Duodenal mucosa (tissue), 2 donors: ENCODE measurements around the gene CCL3.
"Not testable (repeated sequence)": the region's sequence is repeated elsewhere in the genome, so short reads cannot be mapped to it uniquely, and the experiment has no call there.

Source experiments
- H3K27ac ChIP-seq: one replicate; pipeline ENCODE4 v1.7.0; 2013; ENCODE audit warnings: low read depth, low read length
- H3K27me3 ChIP-seq, 2 donors: one replicate each; pipeline ENCODE4 v1.7.0; 2013; ENCODE audit warnings: low read length in 2 of 2, control low read depth in 1 of 2; ENCODE audit not compliant: insufficient read depth in 2 of 2, control insufficient read depth in 1 of 2
- H3K36me3 ChIP-seq, 2 donors: one replicate each; pipeline ENCODE4 v1.7.0; 2013; ENCODE audit warnings: low read length in 2 of 2, control low read depth in 1 of 2; ENCODE audit not compliant: insufficient read depth in 2 of 2, control insufficient read depth in 1 of 2
- H3K4me1 ChIP-seq, 2 donors: one replicate each; pipeline ENCODE4 v1.7.0; 2013; ENCODE audit warnings: low read length in 2 of 2, control low read depth in 1 of 2; ENCODE audit not compliant: insufficient read depth in 2 of 2, control insufficient read depth in 1 of 2
- H3K4me3 ChIP-seq, 2 donors: one replicate each; pipeline ENCODE4 v1.7.0; 2013; ENCODE audit warnings: low read length in 2 of 2, low read depth in 1 of 2
- H3K9ac ChIP-seq, 2 donors: one replicate each; pipeline ENCODE4 v1.7.0; 2013; ENCODE audit warnings: low read length in 2 of 2, low read depth in 1 of 2
- H3K9me3 ChIP-seq, 2 donors: one replicate each; pipeline ENCODE4 v1.7.0; 2013; ENCODE audit warnings: low read length in 2 of 2, control low read depth in 1 of 2; ENCODE audit not compliant: control insufficient read depth in 1 of 2

The CCL3 gene

DNA sequence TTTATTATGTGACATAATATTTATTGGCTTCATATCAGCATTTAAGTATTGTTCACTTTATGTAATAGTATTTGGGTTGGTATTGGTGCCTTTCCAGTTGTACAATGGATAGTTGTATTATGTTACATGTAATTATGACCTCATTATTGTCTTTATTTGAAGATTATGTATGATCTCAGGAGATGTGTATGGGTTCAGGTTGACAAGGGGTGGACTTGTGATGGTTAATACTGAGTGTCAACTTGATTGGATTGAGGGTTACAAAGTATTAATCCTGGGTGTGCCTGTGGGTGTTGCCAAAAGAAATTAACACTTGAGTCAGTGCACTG lies 25.7 kb upstream of the CCL3 start:
- not testable (repeated sequence) for H3K4me3 ChIP-seq, H3K27ac ChIP-seq, H3K9ac ChIP-seq, H3K27me3 ChIP-seq, H3K9me3 ChIP-seq, H3K4me1 ChIP-seq, H3K36me3 ChIP-seq

DNA sequence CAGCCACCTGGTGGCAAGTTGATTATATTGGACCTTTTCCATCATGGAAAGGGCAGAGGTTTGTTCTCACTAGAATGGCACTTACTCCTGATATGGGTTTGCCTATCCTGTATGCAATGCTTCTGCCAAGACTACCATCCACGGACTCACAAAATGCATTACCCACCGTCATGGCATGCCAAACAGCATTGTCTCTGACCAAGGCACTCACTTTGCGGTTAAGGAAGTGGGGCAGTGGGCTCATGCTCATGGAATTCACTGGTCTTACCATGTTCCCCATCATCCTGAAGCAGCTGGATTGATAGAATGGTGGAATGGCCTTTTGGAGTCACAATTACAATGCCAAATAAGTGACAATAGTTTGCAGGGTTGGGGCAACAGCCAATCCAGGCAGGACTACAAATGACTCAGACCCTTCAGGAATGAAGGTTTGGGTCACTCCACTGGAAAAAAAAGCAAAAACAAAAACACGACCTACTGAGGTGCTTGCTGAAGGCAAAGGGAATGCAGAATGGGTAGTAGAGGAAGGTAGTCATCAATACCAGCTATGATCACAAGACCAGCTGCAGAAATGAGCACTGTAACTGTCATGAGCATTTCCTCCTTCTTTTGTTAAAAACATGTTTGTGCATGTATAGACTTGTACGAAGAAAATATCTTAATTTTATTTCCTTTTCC lies 25.2 kb upstream of the CCL3 start:
- not testable (repeated sequence) for H3K36me3 ChIP-seq, H3K27ac ChIP-seq, H3K4me3 ChIP-seq, H3K27me3 ChIP-seq, H3K9me3 ChIP-seq, H3K4me1 ChIP-seq, H3K9ac ChIP-seq

DNA sequence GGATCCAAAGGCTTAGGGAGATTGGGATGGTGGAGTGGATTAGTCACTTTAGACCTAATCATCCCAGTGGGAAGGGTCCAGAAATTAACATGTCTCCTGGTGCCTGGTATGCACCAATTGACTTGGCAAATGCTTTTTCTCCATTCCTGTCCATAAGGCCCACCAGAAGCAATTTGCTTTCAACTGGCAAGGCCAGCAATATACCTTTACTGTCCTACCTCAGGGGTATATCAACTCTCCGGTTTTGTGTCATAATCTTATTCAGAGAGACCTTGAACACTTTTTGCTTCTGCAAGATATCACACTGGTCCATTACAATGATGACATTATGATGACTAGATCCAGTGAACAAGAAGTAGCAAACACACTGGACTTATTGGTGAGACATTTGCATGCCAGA lies 23.2 kb upstream of the CCL3 start:
- H3K9me3 ChIP-seq, H3K27ac ChIP-seq, H3K4me1 ChIP-seq, H3K36me3 ChIP-seq, H3K4me3 ChIP-seq, H3K9ac ChIP-seq, H3K27me3 ChIP-seq: not testable (repeated sequence)

DNA sequence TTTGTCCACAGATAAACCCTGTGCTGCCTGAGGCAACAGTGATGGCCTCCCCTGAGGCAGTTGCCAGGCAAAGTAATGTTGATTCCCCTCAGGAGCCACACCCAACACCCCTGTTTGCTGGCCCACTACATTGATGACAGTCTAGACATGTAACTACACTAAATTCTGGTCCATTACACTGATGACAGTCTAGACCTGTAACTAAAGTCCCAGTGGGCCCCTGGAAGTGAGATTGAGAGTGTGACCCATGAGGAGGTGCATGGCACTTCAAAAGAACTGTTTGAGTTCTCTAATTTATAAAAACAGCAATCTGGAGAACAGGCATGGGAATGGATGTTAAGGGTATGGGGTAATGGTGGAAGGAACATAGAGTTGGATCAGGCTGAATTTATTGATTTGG lies 22.6 kb upstream of the CCL3 start:
- H3K9me3 ChIP-seq = peaks cover 0 to 2% of the 10 kb centered on the region in 2 donors
- H3K36me3 ChIP-seq = no peaks in the 10 kb centered on the region
- no peak overlapping the region for H3K4me3 ChIP-seq
- H3K27me3 ChIP-seq = no peaks in the 10 kb centered on the region
- no peak overlapping the region for H3K9ac ChIP-seq
- H3K4me1 ChIP-seq = no peaks in the 10 kb centered on the region
- H3K27ac ChIP-seq = no peak overlapping the region

DNA sequence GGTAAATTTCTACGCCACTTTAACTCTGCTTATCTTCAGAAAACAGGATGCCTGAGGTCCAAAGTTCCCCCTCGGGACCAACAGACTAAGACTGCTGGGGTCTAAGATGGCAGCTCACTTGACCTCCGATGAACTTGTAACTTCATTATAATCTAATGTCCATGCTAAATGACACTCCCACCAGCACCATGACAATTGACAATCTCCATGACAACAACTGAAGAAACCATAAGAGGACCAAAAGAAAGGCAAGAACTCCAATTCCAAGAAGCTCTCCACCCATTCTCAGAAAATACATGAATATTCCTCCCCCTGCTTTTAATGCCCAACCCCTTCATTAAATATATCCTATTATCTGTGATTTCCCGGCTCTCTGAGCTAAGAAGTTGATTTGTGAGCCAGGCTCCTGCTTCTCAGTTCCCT lies 21.1 kb upstream of the CCL3 start:
- Histone ChIP-seq H3K4me1 (no peaks in the 10 kb centered on the region), H3K4me3 (no peak overlapping the region), H3K9ac (no peak overlapping the region)

DNA sequence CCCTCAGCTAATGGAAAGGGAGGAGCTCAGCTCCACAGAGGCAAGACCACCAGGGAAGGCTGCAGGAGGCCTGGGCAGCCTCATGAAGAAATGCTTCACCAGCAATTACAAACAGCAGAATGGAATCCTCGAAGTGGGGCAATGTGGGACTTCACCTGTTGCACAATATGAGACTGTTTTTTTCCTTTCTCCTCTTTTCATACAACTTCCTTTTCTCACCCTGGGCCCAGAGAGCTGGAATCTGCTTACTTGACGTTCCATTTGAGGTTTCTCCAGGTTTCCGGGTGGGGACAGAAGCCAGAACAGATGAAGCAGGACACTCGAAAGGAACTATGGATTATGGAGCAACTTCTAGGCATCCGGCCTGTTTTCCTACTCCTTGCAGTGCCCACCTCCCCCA lies 18.3 kb upstream of the CCL3 start:
- not testable (repeated sequence) for H3K9ac ChIP-seq, H3K36me3 ChIP-seq, H3K27ac ChIP-seq

More for the DNA sequence above, 21.1 kb upstream of the CCL3 start:
- H3K27me3 ChIP-seq = no peaks in the 10 kb centered on the region
- H3K36me3 ChIP-seq = no peaks in the 10 kb centered on the region
- peaks cover 0 to 2% of the 10 kb centered on the region in 2 donors for H3K9me3 ChIP-seq
- H3K27ac ChIP-seq = no peak overlapping the region

DNA sequence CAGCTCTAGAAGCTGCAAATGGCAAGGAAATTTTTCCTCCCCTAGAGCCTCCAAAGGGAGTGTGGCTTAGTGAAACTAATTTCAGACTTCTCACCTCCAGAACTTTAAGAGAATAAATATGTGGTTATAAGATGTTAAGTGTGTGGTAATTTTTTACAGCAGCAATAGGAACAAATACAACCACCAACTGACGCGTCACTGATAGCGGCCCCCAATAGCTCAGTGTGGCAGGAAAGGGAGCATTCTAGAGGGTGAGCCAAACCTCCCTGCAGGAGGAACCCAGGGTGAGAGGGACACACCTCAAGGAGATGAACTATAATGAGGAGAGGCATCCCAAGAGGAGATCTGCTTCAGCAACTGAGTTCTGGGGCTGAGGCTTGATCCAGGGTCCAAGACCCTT lies 17.7 kb upstream of the CCL3 start:
- H3K9me3 ChIP-seq = peaks cover 0 to 2% of the 10 kb centered on the region in 2 donors
- H3K9ac ChIP-seq = no peak overlapping the region
- H3K27ac ChIP-seq = no peak overlapping the region
- no peaks in the 10 kb centered on the region for H3K36me3 ChIP-seq
- no peak overlapping the region for H3K4me3 ChIP-seq
- H3K4me1 ChIP-seq = peaks cover 0 to 4% of the 10 kb centered on the region in 2 donors
- H3K27me3 ChIP-seq = no peaks in the 10 kb centered on the region

More for the DNA sequence above, 18.3 kb upstream of the CCL3 start:
- not testable (repeated sequence) for H3K4me3 ChIP-seq, H3K9me3 ChIP-seq, H3K27me3 ChIP-seq, H3K4me1 ChIP-seq

DNA sequence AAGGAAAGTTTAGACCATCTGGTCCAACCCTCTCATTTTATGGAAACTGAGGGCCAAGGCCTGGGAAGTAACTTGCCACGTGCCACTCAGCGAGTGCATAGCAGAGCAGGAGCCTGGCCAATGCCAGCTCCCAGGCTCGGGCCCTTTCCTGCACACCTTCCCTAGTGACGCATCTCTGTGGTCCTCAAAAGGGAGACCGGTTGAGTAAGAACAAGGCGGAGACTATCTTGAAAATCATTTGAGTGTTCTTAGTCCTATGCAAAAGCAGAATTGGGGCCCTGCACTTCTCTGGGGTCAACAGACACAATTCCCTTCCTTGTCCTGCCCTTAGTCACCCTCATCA lies 16.5 kb upstream of the CCL3 start:
- Histone ChIP-seq H3K27me3 (no peaks in the 10 kb centered on the region), H3K9me3 (no peaks in the 10 kb centered on the region), H3K4me3 (no peak overlapping the region), H3K27ac (no peak overlapping the region), H3K36me3 (no peaks in the 10 kb centered on the region), H3K9ac (no peak overlapping the region), H3K4me1 (peaks cover 0 to 4% of the 10 kb centered on the region in 2 donors)

DNA sequence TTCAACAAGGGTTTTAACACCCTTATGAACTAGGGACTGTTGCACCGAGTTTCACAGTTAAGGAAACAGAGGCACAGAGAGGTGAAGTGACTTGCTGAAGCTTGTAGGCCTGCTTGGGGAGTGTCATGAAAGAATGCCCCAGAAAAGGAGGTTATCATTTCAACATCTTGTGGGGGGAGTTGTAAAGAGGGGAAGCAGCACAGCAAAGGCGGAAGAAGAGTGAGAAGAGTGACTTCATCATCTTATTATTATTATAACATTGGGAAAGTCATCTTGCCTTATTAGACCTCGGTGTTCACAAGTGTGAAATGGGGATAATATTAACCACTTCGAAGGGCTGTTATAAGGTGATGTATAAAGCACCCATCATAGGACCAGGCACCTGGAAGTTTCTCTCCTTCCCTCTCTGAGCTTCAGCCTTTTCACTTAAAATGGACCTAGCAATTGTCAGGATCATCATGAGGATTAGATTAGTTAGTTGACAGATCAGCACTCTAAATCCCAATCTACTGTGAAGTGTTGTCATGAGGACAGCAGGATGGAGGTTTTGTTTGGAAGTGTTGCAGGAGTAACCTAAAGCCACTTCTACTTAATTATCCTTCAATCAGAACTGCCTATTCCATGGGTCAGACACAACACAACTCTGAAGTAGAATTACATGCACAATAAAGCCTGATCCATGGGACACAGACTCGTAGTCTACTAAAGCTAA lies 16.0 kb upstream of the CCL3 start:
- Histone ChIP-seq H3K27ac (no peak overlapping the region), H3K36me3 (no peaks in the 10 kb centered on the region), H3K9me3 (no peaks in the 10 kb centered on the region), H3K4me3 (no peak overlapping the region), H3K27me3 (no peaks in the 10 kb centered on the region), H3K4me1 (peaks cover 0 to 4% of the 10 kb centered on the region in 2 donors), H3K9ac (no peak overlapping the region)

DNA sequence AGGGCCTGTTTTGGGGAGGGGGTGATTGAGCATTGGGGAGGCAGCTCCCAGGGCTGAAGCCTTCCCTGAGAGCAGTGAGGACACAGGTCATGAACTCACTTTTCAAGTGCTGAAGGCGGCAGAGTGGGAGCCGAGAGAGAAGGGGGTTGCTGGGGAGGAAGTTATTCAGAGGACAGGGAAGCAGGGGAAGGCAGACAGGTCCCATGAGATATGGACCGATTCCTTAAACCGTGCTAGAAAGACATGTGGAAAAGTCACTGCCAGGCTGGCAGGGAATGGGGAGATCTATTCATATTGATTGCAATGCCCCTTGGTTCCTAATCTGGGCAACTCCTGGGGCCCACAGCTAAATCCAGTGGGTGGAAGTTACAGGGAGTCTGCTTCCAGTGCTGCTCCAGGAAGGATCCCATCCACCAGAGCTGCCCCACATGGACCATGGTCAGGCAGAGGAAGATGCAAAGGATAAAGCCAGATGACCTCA lies 14.8 kb upstream of the CCL3 start:
- Histone ChIP-seq H3K4me1 (peaks cover 0 to 4% of the 10 kb centered on the region in 2 donors), H3K27me3 (no peaks in the 10 kb centered on the region), H3K9me3 (no peaks in the 10 kb centered on the region), H3K4me3 (no peak overlapping the region), H3K36me3 (no peaks in the 10 kb centered on the region), H3K9ac (peak overlapping the region in 1 of 2 donors; percentile 25), H3K27ac (no peak overlapping the region)
